ENCODE data around the gene BRDT. TPM values are rescaled to one million over a fixed set of nuclear protein-coding genes. Genes with fewer than 3 reads are reported as not detected.

The BRDT gene
- not detected in 5 replicates for total RNA-seq (2022; extraction: Qiagen RNA extraction; ENCODE audit: low read depth)

GRCh38 chr1:91949356-91949699 is at the start of gene BRDT:
BRDT (plus strand) TSS chr1:91949401; CDS start chr1:91962755, 13,354 bp downstream.

Other genes starting within 250 kb of the BRDT start
- 2.0 to 4.4 TPM (median 3.2 TPM) in 5 replicates for gene TGFBR3, start 63.2 kb upstream of the BRDT start, total RNA-seq (2022; extraction: Qiagen RNA extraction; ENCODE audit: low read depth)
- 0.41 to 1.0 TPM (median 0.53 TPM) in 5 replicates for gene EPHX4, start 80.6 kb downstream of the BRDT start, total RNA-seq (2022; extraction: Qiagen RNA extraction; ENCODE audit: low read depth)
- gene SETSIP, start 126.0 kb downstream of the BRDT start, total RNA-seq (2022; extraction: Qiagen RNA extraction; ENCODE audit: low read depth), result not detected in 5 replicates
- 0.23 to 0.86 TPM (median 0.55 TPM) in 5 replicates for gene BTBD8, start 130.9 kb downstream of the BRDT start, total RNA-seq (2022; extraction: Qiagen RNA extraction; ENCODE audit: low read depth)